HG03354 (cell line): ENCODE results near the gene MTERF4.

Experiments used
- ATAC-seq: cut with Tn5 transposase; IDR thresholded peaks from one replicate; pipeline ENCODE4 v1.9.1; 2021; ENCODE audit warnings: mild to moderate bottlenecking; ENCODE audit not compliant: unreplicated experiment, poor library complexity, severe bottlenecking

MTERF4 gene

DNA sequence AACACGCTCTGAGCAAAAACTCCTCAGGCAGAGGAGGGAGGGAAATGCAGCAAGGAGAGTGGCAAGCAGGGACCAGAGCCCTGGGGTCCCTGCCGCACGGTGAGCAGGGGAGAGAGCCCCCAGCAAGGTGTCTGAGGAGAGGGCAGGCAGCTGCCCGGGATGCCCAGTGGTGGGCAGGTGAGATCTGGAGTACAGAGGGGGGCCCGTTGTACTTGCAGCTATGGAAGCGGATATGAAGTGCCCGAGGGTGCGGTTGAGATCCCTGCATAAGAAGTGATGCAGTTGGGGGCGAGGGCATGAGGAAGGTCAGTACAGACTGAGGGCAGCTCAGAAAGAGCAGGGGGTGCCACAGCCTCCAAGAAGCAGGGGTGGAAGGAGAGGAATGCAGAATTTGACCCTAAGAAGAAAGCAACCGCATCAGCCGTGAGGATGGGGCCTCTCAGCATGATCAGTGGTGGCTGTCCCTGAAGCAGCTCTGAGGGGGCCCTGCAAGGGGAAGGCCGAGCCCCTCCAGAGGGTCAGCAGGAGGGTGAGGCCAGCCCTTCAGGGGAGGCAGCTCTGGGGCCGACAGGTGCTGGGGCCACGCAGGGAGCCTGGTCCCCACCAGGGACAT lies 29.4 kb downstream of the MTERF4 start:
- no peak for ATAC-seq

DNA sequence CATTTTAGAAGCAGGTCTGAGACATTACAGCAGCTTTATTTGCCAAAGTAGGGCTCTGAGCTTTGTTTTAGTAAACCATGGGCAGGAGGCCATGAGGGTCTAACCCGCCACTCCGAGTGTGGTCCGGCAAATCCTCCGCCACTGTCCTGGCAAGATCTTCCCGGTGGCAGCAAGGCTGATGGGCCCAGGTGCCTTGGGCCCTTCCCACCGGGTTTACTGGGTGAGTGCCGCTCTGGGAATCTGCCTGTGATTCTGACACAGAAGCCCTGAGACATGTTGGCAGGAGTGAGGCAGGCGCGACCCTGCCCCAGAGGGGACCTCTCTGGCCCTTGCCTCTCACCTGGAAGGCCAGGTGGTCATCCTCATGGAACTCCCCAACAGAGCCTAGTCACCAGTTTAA lies 29.9 kb downstream of the MTERF4 start:
- no peak for ATAC-seq

DNA sequence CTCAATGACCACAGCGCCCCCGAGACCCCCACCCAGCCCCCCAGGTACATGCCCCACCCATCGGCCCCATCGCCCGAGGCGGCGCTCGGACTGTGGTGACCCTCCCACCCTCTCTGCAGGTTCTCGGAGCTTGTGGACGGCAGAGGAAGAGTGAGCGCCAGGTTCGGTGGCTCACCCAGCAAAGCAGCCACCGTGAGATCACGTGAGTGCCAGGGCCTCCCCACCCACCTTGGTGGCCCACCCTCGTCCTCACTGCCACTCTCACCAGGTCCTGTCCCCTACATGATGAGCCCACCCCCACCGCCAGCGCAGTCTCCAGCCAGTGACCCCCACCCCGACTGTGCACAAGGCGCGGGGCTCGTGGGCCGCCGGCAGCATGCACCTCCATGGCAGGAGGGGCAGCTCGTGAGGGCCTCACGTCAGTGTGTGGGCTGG lies 30.4 kb downstream of the MTERF4 start:
- ATAC-seq = no peak

DNA sequence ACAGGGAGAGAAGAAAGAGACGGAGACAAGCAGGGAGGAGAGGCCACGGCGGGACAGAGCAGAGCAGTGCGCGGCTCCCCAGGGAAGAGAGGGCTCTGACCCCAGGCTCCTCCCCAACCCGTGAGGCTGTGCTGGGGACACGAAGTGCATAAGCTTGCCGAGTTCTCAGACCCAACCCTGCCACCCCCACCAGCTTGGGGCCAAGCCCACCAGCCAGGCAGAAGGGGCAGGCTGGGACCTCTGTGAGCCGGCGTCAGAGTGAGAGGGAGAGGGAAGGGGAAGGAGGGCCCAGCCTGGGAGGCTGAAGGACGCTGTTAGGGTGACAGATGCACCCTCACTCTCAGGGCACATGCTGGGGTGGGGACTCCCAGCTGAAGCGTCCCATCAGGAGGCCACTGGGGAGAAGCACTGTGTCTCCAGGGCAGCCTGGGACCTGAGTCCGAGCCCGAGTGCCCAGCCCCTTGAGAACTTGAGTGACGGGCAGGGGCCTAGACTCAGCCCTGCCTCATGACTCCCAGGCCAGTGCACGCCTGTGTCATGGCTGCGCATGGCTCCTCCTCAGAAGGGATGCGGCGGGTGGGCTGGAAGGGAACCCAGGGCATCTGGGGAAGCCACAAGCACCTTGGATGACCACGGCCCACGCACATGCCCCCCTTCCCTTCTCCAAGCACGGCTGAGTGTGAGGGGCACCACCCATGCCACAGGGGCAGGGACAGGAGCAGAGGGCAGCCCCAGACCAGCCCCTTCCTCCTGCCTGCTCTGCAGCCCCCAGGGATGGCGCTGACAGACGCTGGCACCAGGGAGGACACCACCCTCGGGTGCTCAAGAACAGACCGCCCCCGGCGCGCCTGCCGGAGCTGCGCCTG lies 31.0 kb downstream of the MTERF4 start:
- ATAC-seq = no peak

DNA sequence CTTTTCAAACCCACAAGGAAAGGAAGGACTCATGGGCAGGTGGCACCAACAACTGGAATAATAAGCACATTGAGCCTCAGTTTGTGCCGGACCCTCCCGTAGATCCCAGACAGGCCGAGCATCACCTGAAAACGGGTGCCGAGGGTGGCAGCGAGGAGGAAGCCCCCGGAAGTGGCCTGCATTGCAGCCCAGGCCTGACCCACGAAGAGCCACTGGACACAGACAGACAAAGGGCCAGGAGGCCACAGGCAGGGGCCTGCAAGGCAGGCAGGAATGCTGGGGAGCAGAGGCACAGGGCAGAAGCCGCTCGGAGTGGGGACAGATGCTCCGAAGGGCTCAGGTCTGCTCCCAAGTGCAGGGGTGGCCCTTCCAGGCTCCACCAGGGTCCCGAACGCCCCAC lies 31.7 kb downstream of the MTERF4 start:
- no peak for ATAC-seq

DNA sequence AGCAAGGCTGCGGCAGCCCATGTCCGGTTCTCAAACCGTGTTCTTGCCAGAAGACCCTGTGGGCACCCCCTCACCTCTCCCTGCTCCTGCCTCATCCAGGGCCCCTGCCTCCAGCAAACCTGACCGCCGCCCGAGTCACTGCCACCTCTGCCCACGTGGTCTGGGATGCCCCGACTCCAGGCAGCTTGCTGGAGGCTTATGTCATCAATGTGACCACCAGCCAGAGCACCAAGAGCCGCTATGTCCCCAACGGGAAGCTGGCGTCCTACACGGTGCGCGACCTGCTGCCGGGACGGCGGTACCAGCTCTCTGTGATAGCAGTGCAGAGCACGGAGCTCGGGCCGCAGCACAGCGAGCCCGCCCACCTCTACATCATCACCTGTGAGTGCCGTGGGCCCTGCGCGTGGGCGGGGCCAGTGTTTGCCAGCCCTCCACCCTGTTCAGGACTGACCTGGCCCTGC lies 32.2 kb downstream of the MTERF4 start:
- no peak for ATAC-seq

DNA sequence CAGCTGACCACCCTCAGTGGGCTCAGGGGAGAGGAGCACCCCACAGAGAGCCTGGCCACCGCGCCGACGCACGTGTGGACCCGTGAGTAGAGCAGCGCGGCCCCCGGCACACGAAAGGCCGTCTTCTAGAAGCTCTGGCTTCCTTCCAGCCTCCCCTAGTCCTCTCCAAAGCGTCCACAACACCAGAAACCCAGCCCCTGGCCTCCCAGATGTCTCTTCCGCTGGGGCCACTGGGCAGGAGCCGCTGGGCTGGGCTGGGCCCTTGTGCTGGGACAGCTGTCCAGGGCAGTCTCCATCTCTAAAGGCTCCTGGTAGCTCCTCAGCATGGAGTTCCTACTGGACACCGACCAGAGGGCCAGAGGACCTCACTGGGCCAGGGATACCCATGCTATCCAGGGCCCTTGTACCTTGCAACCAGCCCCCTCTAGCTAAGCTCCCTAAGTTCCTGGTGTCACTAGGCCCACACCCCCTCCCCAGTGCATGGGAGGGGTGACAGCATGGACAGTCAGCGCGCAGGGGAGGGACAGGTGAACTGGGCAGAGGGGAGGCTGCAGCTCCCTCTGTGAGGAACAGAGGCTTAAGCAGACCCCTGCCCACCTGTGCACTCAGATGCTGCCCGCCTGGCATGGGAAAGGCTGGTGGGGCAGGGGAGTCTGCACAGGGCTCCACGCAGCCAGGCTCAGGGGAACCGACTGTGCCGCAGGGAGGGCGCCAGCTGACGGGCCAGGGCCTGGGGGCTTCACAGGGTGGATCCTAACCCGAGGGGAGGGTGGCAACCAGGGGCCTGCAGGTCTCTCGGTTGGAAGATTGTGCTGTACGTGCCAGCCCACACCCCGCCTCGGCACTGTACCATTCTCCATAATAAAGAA lies 32.9 kb downstream of the MTERF4 start:
- ATAC-seq = no peak

DNA sequence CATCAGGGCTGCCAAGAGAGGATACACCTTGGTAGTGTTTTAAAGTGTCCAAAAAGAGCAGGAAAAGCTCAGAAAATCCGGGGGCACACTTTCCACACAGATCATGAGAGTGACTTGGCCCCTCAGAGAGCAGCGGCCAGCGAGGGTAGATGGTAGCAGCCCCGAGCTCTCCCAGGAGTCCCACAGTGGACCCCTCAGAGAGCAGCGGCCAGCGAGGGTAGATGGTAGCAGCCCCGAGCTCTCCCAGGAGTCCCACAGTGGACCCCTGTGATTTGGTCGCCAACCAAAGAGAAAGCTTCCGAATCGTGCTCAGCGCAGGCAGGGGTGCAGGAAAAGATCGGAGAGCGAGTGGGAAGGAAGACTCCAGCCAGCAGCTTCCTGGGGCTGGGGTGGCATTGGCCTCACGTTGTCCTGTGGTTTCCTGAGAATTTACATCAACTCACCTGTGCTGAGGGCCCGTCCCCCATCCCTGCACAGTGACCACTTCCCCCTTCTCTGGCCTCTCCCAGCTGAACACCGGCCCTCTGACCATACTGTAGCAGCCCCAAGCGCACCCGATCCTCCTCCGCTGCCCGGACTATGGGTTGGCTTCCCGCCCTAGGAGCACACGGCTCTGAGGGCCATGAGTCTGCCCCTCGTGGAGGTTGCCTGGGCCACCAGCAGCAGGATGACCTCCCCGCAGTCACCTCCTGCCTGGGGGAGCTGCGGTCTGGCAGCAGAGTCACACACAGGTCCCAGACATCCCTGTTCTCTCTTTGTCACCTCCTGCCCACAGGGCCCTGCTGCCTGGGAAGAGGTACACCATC lies 33.7 kb downstream of the MTERF4 start:
- no peak for ATAC-seq

DNA sequence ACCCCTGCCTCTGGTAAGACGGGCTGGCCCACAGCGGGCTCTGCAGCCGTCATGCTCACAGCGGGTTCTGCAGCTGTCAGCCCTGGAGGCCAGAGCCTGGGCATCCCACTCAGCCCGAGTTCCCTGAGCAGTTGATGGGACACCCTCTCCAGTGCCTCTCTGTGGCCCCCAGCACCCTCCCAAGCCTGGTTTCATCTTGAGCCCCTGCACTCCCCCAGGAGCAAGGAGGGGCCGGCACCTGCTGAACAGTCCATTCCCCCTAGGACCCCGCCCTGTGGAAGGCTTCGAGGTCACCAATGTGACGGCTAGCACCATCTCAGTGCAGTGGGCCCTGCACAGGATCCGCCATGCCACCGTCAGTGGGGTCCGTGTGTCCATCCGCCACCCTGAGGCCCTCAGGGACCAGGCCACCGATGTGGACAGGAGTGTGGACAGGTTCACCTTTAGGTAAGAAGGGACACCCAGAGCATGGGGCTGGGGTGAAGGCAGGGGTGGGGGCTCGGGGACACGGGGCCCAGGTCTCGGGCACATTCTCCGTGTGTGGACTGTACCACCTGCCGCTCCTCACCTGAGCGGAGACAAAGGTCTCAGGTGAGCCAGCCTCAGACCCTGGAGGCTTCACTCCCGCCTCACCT lies 34.5 kb downstream of the MTERF4 start:
- no peak for ATAC-seq

DNA sequence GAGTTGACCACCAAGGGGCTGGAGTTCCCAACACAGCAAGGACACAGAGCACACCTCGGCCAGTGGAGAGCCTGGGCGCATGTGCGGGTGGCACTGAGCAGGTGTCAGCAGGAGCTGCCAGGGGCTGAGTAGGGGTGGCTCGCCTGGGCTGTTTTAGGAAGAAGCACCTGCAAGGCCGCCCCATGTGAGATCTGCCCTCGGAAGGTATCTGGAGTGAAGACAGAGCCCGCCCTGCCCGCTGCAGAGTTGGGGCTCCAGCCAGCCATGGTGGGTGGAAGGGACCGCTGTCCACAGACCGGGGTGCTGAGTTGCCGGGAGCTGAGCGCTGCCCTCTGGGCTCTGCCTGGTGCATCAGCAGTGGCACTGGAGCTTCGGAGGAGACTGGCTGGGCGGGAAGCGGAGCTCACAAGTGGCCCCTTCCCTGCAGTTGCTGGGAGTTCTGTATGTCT lies 35.2 kb downstream of the MTERF4 start:
- no peak for ATAC-seq

DNA sequence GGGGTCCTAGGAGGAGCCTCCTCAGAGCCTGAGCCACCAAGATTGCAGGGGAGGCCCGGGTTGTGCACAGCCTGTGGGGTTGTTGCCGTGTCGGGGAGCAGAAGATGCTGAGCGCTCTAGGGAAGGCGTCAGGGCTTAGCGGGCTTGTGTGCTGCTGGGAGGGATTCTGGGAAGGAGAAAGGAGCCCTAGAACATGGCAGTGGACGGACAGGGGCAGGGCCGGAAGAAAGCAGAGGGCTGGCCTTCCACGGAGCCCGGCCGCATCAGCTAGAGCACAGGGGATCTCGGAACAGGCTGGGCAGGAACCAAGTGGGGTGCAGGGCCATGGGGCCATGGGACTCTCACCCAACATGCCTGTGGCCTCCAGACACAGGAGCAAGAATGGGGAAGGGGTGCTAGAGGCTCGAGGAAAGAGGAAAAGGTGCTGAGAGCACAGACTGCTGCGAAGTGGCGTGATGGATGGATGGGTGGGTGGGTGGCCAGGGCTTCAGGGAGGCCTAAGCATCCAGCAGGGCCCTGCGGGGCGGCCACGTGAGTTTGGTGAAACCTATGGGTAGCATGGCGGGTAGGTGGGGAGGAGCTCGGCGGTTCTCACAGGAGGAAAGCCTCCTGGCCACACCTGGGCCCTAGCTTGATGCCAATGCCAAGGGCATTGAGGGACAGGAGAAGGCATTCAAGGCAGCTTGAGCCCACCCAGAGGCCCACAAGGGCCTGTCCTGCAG lies 35.8 kb downstream of the MTERF4 start:
- ATAC-seq = no peak

DNA sequence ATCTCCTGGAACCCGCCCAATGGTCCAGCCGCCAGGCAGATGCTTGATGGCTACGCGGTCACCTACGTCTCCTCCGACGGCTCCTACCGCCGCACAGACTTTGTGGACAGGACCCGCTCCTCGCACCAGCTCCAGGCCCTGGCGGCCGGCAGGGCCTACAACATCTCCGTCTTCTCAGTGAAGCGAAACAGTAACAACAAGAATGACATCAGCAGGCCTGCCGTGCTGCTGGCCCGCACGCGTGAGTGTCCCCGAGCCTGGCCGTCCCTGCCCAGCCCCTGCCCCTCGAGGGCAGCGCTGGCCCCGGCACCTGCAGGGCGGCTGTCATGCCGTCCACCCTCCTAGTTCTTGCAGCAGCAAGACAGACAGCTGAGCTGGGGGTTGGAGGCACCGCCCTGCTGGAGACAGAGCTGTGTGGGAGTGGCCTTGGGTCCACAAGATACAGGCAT lies 36.7 kb downstream of the MTERF4 start:
- ATAC-seq = no peak

DNA sequence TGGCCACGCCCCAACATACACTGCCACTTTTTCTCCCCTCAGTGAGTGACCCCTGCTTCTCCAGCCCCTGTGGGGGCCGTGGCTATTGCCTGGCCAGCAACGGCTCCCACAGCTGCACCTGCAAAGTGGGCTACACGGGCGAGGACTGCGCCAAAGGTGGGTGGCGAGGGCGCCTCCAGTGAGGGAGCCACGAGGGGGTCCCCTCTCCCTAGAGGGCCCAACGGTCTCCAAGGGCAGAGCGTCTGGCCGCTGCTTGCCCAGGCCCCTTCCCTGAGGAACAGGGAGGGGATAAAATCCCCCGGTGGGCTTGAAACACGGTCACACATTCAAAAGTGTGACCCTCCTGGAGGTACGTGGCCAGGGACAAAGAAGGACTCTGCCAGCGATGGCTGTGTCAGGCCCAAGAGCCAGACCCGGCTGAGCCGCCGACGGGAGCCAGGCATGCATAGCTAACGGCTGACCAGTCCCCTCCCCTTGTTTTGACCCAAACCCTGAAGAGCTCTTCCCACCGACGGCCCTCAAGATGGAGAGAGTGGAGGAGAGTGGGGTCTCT lies 37.2 kb downstream of the MTERF4 start:
- ATAC-seq = no peak

DNA sequence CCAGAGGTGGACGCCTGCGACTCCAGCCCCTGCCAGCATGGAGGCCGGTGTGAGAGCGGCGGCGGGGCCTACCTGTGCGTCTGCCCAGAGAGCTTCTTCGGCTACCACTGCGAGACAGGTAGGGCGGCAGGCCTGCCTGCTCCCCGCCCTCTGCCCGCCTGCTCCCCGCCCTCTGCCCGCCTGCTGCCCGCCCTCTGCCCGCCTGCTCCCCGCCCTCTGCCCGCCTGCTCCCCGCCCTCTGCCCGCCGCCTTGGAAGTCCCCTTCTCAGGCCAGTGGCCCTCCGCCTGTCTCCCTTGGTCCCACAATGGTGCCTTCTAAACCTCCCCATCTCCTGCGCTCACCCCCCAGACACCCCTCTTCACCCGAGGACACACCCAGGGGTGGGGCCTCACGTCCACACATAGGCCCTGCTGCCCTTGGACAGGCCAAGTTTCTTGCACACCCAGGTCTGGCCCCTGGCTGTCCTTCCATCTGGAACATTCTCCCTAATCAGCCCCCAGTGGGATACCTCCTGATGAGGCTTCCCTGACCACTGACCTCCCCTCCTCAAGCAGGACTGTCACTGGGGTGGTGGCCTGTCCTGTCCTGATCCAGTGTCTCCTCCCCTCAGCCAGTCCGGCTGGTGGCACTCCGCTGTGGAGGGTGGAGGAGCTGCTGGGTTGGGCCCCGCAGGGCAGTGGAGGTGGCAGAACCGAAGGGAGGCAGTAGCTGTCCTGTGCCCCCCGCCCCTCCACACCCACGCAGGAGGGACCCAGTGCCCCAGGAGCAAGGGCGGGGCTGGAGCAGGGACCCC lies 37.9 kb downstream of the MTERF4 start:
- ATAC-seq = no peak

DNA sequence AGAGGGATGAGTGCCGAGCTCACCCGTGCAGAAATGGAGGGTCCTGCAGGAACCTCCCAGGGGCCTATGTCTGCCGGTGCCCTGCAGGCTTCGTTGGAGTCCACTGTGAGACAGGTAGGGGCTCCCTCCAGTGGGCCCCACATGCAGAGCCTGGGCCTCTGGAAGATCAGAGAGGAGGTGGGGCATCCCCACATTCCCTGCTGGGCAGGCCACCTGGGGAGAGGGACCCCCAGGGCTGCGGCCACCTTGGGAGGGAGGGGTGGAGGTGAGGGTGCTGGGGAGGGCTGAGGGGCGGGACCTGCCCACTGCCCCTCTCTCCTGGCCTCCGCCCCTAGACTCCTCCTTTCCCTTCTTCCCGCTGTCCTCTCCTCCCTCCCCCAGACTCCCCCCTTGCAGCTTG lies 38.5 kb downstream of the MTERF4 start:
- ATAC-seq = no peak

DNA sequence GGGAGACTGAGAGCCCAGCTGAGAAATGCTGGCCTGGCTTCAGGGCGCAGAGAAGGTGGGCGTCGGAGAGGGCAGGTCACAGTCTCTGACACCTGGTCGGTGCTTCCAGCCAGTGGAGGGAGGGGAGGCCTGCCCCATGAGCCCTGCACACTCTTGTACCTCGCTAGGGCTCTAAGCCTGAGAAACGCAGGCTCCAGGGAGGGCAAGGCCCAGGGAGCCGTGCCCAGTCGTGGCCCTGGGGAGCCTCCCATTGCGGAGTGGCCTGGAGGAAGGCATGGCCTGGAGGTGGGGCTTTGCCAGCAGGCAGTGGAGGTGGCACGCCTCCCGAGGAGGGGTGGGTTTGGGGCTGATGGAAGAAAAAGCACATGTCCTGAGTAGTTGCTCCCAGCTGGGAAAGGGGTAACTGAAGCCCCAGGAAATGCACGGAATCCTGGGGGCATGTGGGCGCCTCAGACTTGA lies 39.0 kb downstream of the MTERF4 start:
- no peak for ATAC-seq

DNA sequence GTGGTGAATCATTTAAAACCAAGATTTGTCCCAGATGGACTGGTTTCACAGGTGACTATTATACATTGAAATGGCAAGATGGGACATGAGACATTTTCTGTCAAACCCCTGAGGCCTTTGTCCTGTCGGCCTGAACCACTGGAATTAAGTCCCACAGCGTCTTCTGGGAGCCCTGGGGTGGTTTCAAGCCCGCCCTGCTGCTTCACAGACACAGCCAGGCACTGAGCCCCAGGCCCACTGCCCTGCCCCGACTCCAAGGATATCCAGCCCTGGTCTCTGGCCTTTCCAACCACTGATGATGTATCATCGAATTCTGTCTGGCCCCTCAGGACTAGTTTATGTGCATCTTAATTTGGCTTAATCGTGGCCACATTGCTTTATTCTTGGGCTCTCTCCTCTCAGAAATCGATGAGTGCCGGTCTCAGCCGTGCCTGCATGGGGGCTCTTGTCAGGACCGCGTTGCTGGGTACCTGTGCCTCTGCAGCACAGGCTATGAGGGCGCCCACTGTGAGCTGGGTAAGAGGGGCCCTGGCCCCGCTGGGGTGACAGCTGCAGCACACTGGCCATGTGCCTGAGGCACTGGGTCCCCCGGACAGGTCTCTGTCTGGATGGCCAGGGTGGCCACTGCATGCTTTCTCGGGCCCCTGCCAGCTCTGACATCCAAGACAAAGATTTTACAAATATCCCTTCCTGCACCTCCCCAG lies 39.5 kb downstream of the MTERF4 start:
- ATAC-seq = no peak
